HAP-1 (cell line): Measurements from ENCODE around the gene ETFBKMT.

Source experiments
- DNase-seq, 2 experiments: peaks; one replicate each; pipeline ENCODE4 v3.0.0-alpha.2; 2016 to 2020; ENCODE audit warnings: low spot score in 2 of 2
- H3K27me3 ChIP-seq: fragments of 250-450 bp; sonication (Bioruptor Pico); 2 replicates; pipeline ENCODE4 v1.5.1; 2020; ENCODE audit warnings: low read depth, mild to moderate bottlenecking, moderate library complexity
- H3K36me3 ChIP-seq: fragments of 250-450 bp; sonication (Bioruptor Pico); replicated peaks from 2 replicates; pipeline ENCODE4 v1.5.1; 2020; ENCODE audit warnings: mild to moderate bottlenecking
- H3K4me1 ChIP-seq: fragments of 250-450 bp; sonication (Bioruptor Pico); 2 replicates; pipeline ENCODE4 v1.5.1; 2020; ENCODE audit warnings: mild to moderate bottlenecking
- H3K4me3 ChIP-seq: fragments of 250-450 bp; sonication (Bioruptor Pico); 2 replicates; pipeline ENCODE4 v1.5.1; 2020; ENCODE audit warnings: mild to moderate bottlenecking, moderate library complexity
- H3K9me3 ChIP-seq: fragments of 250-450 bp; sonication (Bioruptor Pico); 2 replicates; pipeline ENCODE4 v1.5.1; 2020; ENCODE audit warnings: mild to moderate bottlenecking, moderate library complexity
- in situ Hi-C: fragments of 300-500 bp; cut with MboI; formaldehyde crosslinking; loops from 3 replicates; pipeline ENCODE4 v1.14.3; 2020; ENCODE audit warnings: low sequenced_read_pairs, inconsistent platforms, mixed read lengths

Gene ETFBKMT

GRCh38 chr12:31659087-31659942 lies at the start of gene ETFBKMT:
Gene ETFBKMT, plus strand, starts transcription at chr12:31659688. Its CDS starts 2,266 bp downstream, at chr12:31661954.
- Histone ChIP-seq H3K4me3 (peak within 1 kb of the TSS; percentile 46), H3K36me3 (no peaks in the 10 kb centered on the region), H3K27me3 (no peaks in the 10 kb centered on the region), H3K4me1 (peaks cover 2% of the 10 kb centered on the region), H3K9me3 (no peaks in the 10 kb centered on the region)
- in situ Hi-C loops = loop anchor here (10.0 to 25.0 kb wide), 2 partner anchors 645 to 1003 kb away; no protein-coding TSS in a partner anchor
- DNase-seq = peak; percentile 96

- in situ Hi-C loops = no loop called here
- Histone ChIP-seq H3K36me3 (no peaks in the 10 kb centered on the region), H3K9me3 (peaks cover 7% of the 10 kb centered on the region), H3K4me3 (no peak overlapping the region), H3K4me1 (no peaks in the 10 kb centered on the region), H3K27me3 (no peaks in the 10 kb centered on the region)
- no peak for DNase-seq
Observed at GRCh38 chr12:31612819-31613218, 46.7 kb upstream of the ETFBKMT start.

- Histone ChIP-seq H3K4me1 (no peaks in the 10 kb centered on the region), H3K36me3 (no peaks in the 10 kb centered on the region), H3K27me3 (no peaks in the 10 kb centered on the region), H3K4me3 (no peak overlapping the region), H3K9me3 (no peaks in the 10 kb centered on the region)
- DNase-seq = no peak
- in situ Hi-C loops = no loop called here
Observed at GRCh38 chr12:31618228-31619025, 41.1 kb upstream of the ETFBKMT start.

GRCh38 chr12:31620311-31620710 lies 39.2 kb upstream of the ETFBKMT start:
- no peaks in the 10 kb centered on the region for H3K27me3 ChIP-seq
- H3K36me3 ChIP-seq = no peaks in the 10 kb centered on the region
- H3K4me3 ChIP-seq = no peak overlapping the region
- in situ Hi-C loops = no loop called here
- no peak for DNase-seq
- no peaks in the 10 kb centered on the region for H3K4me1 ChIP-seq
- no peaks in the 10 kb centered on the region for H3K9me3 ChIP-seq

- H3K36me3 ChIP-seq = no peaks in the 10 kb centered on the region
- H3K27me3 ChIP-seq = no peaks in the 10 kb centered on the region
- H3K9me3 ChIP-seq = no peaks in the 10 kb centered on the region
- in situ Hi-C loops = no loop called here
- no peaks in the 10 kb centered on the region for H3K4me1 ChIP-seq
- DNase-seq = no peak
- H3K4me3 ChIP-seq = no peak overlapping the region
Observed at GRCh38 chr12:31622038-31622437, 37.5 kb upstream of the ETFBKMT start.

GRCh38 chr12:31626270-31626995 lies 33.1 kb upstream of the ETFBKMT start:
- Histone ChIP-seq H3K27me3 (no peaks in the 10 kb centered on the region), H3K4me3 (no peak overlapping the region), H3K4me1 (peaks cover 7% of the 10 kb centered on the region), H3K36me3 (no peaks in the 10 kb centered on the region), H3K9me3 (no peaks in the 10 kb centered on the region)
- DNase-seq = no peak
- in situ Hi-C loops = no loop called here

GRCh38 chr12:31627456-31628054 lies 31.9 kb upstream of the ETFBKMT start:
- Histone ChIP-seq H3K36me3 (no peaks in the 10 kb centered on the region), H3K9me3 (no peaks in the 10 kb centered on the region), H3K4me3 (no peak overlapping the region), H3K4me1 (peaks cover 8% of the 10 kb centered on the region), H3K27me3 (no peaks in the 10 kb centered on the region)
- DNase-seq = no peak
- in situ Hi-C loops = no loop called here

GRCh38 chr12:31629756-31630732 lies 29.4 kb upstream of the ETFBKMT start:
- Histone ChIP-seq H3K9me3 (no peaks in the 10 kb centered on the region), H3K36me3 (no peaks in the 10 kb centered on the region), H3K27me3 (no peaks in the 10 kb centered on the region), H3K4me3 (no peak overlapping the region), H3K4me1 (peaks cover 8% of the 10 kb centered on the region)
- in situ Hi-C loops = no loop called here
- DNase-seq = no peak

- Histone ChIP-seq H3K27me3 (no peaks in the 10 kb centered on the region), H3K4me3 (no peak overlapping the region), H3K36me3 (no peaks in the 10 kb centered on the region), H3K4me1 (peaks cover 8% of the 10 kb centered on the region), H3K9me3 (no peaks in the 10 kb centered on the region)
- DNase-seq = peak in 1 of 2 experiments; percentile 48
- in situ Hi-C loops = no loop called here
Observed at GRCh38 chr12:31631023-31631724, 28.3 kb upstream of the ETFBKMT start.

- Histone ChIP-seq H3K36me3 (no peaks in the 10 kb centered on the region), H3K4me3 (no peak overlapping the region), H3K4me1 (peaks cover 8% of the 10 kb centered on the region), H3K9me3 (no peaks in the 10 kb centered on the region), H3K27me3 (no peaks in the 10 kb centered on the region)
- in situ Hi-C loops = no loop called here
- no peak for DNase-seq
Observed at GRCh38 chr12:31631809-31632208, 27.7 kb upstream of the ETFBKMT start.

GRCh38 chr12:31633464-31633863 lies 26.0 kb upstream of the ETFBKMT start:
- H3K4me1 ChIP-seq = peaks cover 8% of the 10 kb centered on the region
- DNase-seq = no peak
- in situ Hi-C loops = no loop called here
- no peaks in the 10 kb centered on the region for H3K36me3 ChIP-seq
- H3K4me3 ChIP-seq = no peak overlapping the region
- H3K9me3 ChIP-seq = no peaks in the 10 kb centered on the region
- no peaks in the 10 kb centered on the region for H3K27me3 ChIP-seq

GRCh38 chr12:31634620-31635019 lies 24.9 kb upstream of the ETFBKMT start:
- Histone ChIP-seq H3K27me3 (no peaks in the 10 kb centered on the region), H3K36me3 (no peaks in the 10 kb centered on the region), H3K4me3 (no peak overlapping the region), H3K4me1 (peaks cover 8% of the 10 kb centered on the region), H3K9me3 (no peaks in the 10 kb centered on the region)
- in situ Hi-C loops = loop anchor here (5.0 kb wide), 1 partner anchor 227 kb away; no protein-coding TSS in a partner anchor
- no peak for DNase-seq
